Panc1 (cell line): Measurements from ENCODE around the gene UCHL5. TPM values are rescaled to one million over a fixed set of nuclear protein-coding genes. Genes with fewer than 3 reads are reported as not detected.

ENCODE experiments used
- ATAC-seq: fragments of 200-7000 bp; cut with Tn5 transposase; 2 replicates; pipeline ENCODE4 v1.9.1; 2020; ENCODE audit warnings: mild to moderate bottlenecking, moderate library complexity
- BruUV-seq: library from RNA; stranded (reverse); fragments of 400-500 nt; replicated peaks from 2 replicates; lab custom pipeline; 2021; lab: Mats Ljungman, UMichigan
- CTCF ChIA-PET: fragments of 300-600 bp; sonication (Branson Sonifier 250); formaldehyde crosslinking; loops from one replicate; lab custom pipeline; 2022; ENCODE audit warnings: antibody characterized with exemption; lab: Charles Lee
- POLR2A ChIA-PET: fragments of 300-600 bp; sonication (Branson Sonifier 250); formaldehyde crosslinking; loops from one replicate; lab custom pipeline; 2022; ENCODE audit warnings: antibody characterized with exemption; lab: Charles Lee
- DNase-seq: peaks from one replicate; pipeline ENCODE4 v3.0.0-alpha.2; 2010; ENCODE audit warnings: low read depth, low spot score
- H3K27ac ChIP-seq: 2 replicates; pipeline ENCODE4 v1.5.1; 2011; ENCODE audit warnings: mild to moderate bottlenecking, low read length, inconsistent platforms
- H3K27me3 ChIP-seq: fragments of 200-500 bp; sonication (Bioruptor generic); 2 replicates; pipeline ENCODE4 v1.6.0; 2014; ENCODE audit warnings: low read length, inconsistent platforms; ENCODE audit not compliant: control insufficient read depth, insufficient read depth
- H3K36me3 ChIP-seq: fragments of 200-500 bp; sonication (Bioruptor generic); 2 replicates; pipeline ENCODE4 v1.5.1; 2014; ENCODE audit warnings: inconsistent platforms, mild to moderate bottlenecking, low read length, moderate library complexity; ENCODE audit not compliant: control insufficient read depth, insufficient read depth
- H3K4me1 ChIP-seq: 2 replicates; pipeline ENCODE4 v1.5.1; 2011; ENCODE audit warnings: inconsistent platforms, mild to moderate bottlenecking, low read length, moderate library complexity; ENCODE audit not compliant: control insufficient read depth, insufficient read depth
- H3K4me3 ChIP-seq, 2 experiments: 2 replicates each; pipeline ENCODE4 v1.5.1; 2011 to 2012; ENCODE audit warnings: low read depth in 2 of 2, low read length in 2 of 2, mild to moderate bottlenecking in 2 of 2, inconsistent platforms in 1 of 2, moderate library complexity in 1 of 2
- H3K9me3 ChIP-seq: fragments of 200-500 bp; sonication (Bioruptor generic); 2 replicates; pipeline ENCODE4 v1.5.1; 2014; ENCODE audit warnings: low read depth, mild to moderate bottlenecking, inconsistent platforms, low read length, moderate library complexity; ENCODE audit not compliant: control insufficient read depth, insufficient read depth
- CTCF ChIP-seq: fragments of 450-650 bp; IDR thresholded peaks from 2 replicates; pipeline ENCODE4 v1.5.1; 2017; ENCODE audit warnings: mild to moderate bottlenecking
- POLR2AphosphoS5 ChIP-seq: IDR thresholded peaks from 2 replicates; pipeline ENCODE4 v1.6.1; 2012; ENCODE audit warnings: mild to moderate bottlenecking, low read depth, low read length, moderate library complexity
- SIN3A ChIP-seq: IDR thresholded peaks from 2 replicates; pipeline ENCODE4 v1.6.1; 2012; ENCODE audit warnings: low read depth, mild to moderate bottlenecking, low read length, moderate library complexity, borderline replicate concordance; ENCODE audit not compliant: insufficient read depth
- TCF7L2 ChIP-seq: IDR thresholded peaks from 2 replicates; pipeline ENCODE4 v1.6.1; 2011; ENCODE audit warnings: mild to moderate bottlenecking, low read depth, low read length, inconsistent platforms
- in situ Hi-C: cut with HindIII; loops from 2 replicates; pipeline ENCODE4 v1.10.0; 2016; ENCODE audit warnings: low sequenced_read_pairs, low pct_unique_long_range_greater_than_20kb
- intact Hi-C: fragments of 100-400 bp; cut with micrococcal nuclease; formaldehyde crosslinking; loops from one replicate; pipeline ENCODE4 v1.10.0; 2022; ENCODE audit not compliant: unreplicated experiment
- total RNA-seq: library from RNA; stranded (reverse); gene quantifications from one replicate; pipeline ENCODE4 v1.2.1, GENCODE V29; 2021; ENCODE audit not compliant: unreplicated experiment
- TF ChIP-seq, protein P1 (sequence below), 2 experiments: IDR thresholded peaks; 2 replicates each; pipeline ENCODE4 v1.6.1; 2011 to 2012; ENCODE audit warnings: low read depth in 2 of 2, control low read depth in 1 of 2, low read length in 1 of 2, mild to moderate bottlenecking in 1 of 2, moderate library complexity in 1 of 2; ENCODE audit not compliant: insufficient read depth in 1 of 2

UCHL5 gene
- total RNA-seq, 1 experiment from 2014 or later = 42.6 TPM

- Histone ChIP-seq H3K9me3 (no peaks in the 10 kb centered on the region), H3K27ac (no peak overlapping the region), H3K4me3 (no peak overlapping the region), H3K27me3 (no peaks in the 10 kb centered on the region), H3K4me1 (no peaks in the 10 kb centered on the region), H3K36me3 (peaks cover 46% of the 10 kb centered on the region)
- intact Hi-C loops (no loop called here), in situ Hi-C loops (no loop called here)
- ChIA-PET CTCF (no interaction called here), POLR2A (interaction anchor here (0.7 kb wide), 1 partner anchor 20 kb away, joined by 3 read pairs; the partner anchor contains the start of gene GLRX2)
- no peak for DNase-seq
- TF ChIP-seq TCF7L2 = no peak
- ATAC-seq = no peak
- no TSS peak for BruUV-seq
Observed at GRCh38 chr1:193085263-193085662, 26.1 kb upstream of the UCHL5 start.

GRCh38 chr1:193083365-193084088 lies 24.4 kb upstream of the UCHL5 start:
- no TSS peak for BruUV-seq
- H3K9me3 ChIP-seq = no peaks in the 10 kb centered on the region
- no peak overlapping the region for H3K27ac ChIP-seq
- H3K36me3 ChIP-seq = peaks cover 43% of the 10 kb centered on the region
- ChIA-PET CTCF (no interaction called here), POLR2A (interaction anchor here (0.6 kb wide), 1 partner anchor 613 kb away, joined by 4 read pairs; no protein-coding TSS in a partner anchor)
- TF ChIP-seq CTCF = no peak
- no peak for TF ChIP-seq TCF7L2
- TF ChIP-seq, protein P1, sequence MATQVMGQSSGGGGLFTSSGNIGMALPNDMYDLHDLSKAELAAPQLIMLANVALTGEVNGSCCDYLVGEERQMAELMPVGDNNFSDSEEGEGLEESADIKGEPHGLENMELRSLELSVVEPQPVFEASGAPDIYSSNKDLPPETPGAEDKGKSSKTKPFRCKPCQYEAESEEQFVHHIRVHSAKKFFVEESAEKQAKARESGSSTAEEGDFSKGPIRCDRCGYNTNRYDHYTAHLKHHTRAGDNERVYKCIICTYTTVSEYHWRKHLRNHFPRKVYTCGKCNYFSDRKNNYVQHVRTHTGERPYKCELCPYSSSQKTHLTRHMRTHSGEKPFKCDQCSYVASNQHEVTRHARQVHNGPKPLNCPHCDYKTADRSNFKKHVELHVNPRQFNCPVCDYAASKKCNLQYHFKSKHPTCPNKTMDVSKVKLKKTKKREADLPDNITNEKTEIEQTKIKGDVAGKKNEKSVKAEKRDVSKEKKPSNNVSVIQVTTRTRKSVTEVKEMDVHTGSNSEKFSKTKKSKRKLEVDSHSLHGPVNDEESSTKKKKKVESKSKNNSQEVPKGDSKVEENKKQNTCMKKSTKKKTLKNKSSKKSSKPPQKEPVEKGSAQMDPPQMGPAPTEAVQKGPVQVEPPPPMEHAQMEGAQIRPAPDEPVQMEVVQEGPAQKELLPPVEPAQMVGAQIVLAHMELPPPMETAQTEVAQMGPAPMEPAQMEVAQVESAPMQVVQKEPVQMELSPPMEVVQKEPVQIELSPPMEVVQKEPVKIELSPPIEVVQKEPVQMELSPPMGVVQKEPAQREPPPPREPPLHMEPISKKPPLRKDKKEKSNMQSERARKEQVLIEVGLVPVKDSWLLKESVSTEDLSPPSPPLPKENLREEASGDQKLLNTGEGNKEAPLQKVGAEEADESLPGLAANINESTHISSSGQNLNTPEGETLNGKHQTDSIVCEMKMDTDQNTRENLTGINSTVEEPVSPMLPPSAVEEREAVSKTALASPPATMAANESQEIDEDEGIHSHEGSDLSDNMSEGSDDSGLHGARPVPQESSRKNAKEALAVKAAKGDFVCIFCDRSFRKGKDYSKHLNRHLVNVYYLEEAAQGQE (IDR thresholded peaks at IDR 0.05; ENCODE audit: insufficient read depth in 1 of 2, low read depth in 2 of 2, low read length in 1 of 2) = no peak
- TF ChIP-seq SIN3A = no peak
- no peak for TF ChIP-seq POLR2AphosphoS5
- H3K27me3 ChIP-seq = no peaks in the 10 kb centered on the region
- H3K4me1 ChIP-seq = no peaks in the 10 kb centered on the region
- intact Hi-C loops = no loop called here
- no peak for DNase-seq
- no peak for ATAC-seq
- in situ Hi-C loops = no loop called here
- H3K4me3 ChIP-seq = no peak overlapping the region

DNA sequence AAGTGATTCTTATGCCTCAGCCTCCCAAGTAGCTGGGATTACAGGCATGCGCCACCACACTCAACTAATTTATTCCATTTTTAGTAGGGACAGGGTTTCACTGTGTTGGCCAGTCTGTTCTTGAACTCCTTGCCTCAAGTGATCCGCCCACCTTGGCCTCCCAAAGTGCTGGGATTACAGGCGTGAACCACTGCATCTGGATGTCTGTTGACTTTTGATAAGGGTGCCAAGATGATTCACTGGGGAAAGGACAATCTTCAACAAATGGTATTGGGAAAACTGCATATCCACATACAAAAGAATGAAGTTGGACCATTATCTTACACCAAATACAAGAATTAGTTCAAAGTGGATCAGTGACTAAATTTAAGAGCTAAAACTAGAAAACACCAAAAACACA lies 20.0 kb upstream of the UCHL5 start:
- Histone ChIP-seq H3K27ac (no peak overlapping the region), H3K4me3 (no peak overlapping the region), H3K4me1 (no peaks in the 10 kb centered on the region), H3K9me3 (0 out of 2 replicates have a peak, but pooled peaks cover 4% of the 10 kb centered on the region), H3K27me3 (no peaks in the 10 kb centered on the region), H3K36me3 (peaks cover 32% of the 10 kb centered on the region)
- no peak for ATAC-seq
- POLR2A ChIA-PET = no interaction called here
- BruUV-seq = TSS peak; percentile 18
- TF ChIP-seq SIN3A = no peak
- TF ChIP-seq, protein P1 (IDR thresholded peaks at IDR 0.05; ENCODE audit: insufficient read depth in 1 of 2, low read depth in 2 of 2, low read length in 1 of 2) = no peak
- no peak for TF ChIP-seq CTCF
- TF ChIP-seq POLR2AphosphoS5 = no peak
- TF ChIP-seq TCF7L2 = no peak
- in situ Hi-C loops (no loop called here), intact Hi-C loops (no loop called here)
- no peak for DNase-seq
- CTCF ChIA-PET = no interaction called here
